Pancreas (tissue), 10 donors: ENCODE measurements around the gene EPHA5. TPM values are rescaled to one million over a fixed set of nuclear protein-coding genes. Genes with fewer than 3 reads are reported as not detected.

ENCODE experiments used
- ATAC-seq, 4 donors: fragments of 200-7000 bp; cut with Tn5 transposase; one replicate each; pipeline versions ENCODE4 v1.8.0 to v1.9.1; 2020; ENCODE audit warnings: mild to moderate bottlenecking in 4 of 4, moderate library complexity in 4 of 4
- DNase-seq, 6 donors: peaks; one replicate each; pipeline ENCODE4 v3.0.0-alpha.2; 2020
- FAIRE-seq: peaks from 2 replicates; lab custom pipeline; 2012; peaks lifted over from hg19 to GRCh38; lab: Jason Lieb, UNC
- H3K27ac ChIP-seq, 4 donors: fragments of 200-600 bp; sonication (generic); 1 replicate in 3 of 4; 2 replicates in 1 of 4; pipeline versions ENCODE4 v1.5.0 to v1.8.0; 2020
- H3K27me3 ChIP-seq, 4 donors: fragments of 200-600 bp; one replicate each; pipeline ENCODE4 v1.8.0; 2021
- H3K36me3 ChIP-seq, 3 donors: fragments of 200-600 bp; sonication (generic) in 1 of 3; one replicate each; pipeline versions ENCODE4 v1.5.0 to v1.8.0; 2020 to 2021
- H3K4me1 ChIP-seq, 3 donors: fragments of 200-600 bp; one replicate each; pipeline ENCODE4 v1.8.0; 2021
- H3K4me3 ChIP-seq, 4 donors: fragments of 200-600 bp; sonication (generic) in 2 of 4; one replicate each; pipeline versions ENCODE4 v1.5.0 to v1.8.0; 2020 to 2021
- H3K9me3 ChIP-seq, 4 donors: fragments of 200-600 bp; one replicate each; pipeline ENCODE4 v1.8.0; 2021
- WGBS, 2 donors: extraction: QIAGEN DNeasy Blood & Tissue Kit; methylation state at CpG; one replicate each; pipeline ENCODE4 v1.1.7; 2013; 5-methylcytosine and 5-hydroxymethylcytosine counted together
- intact Hi-C, 3 donors: fragments of 100-400 bp; cut with DNase I; formaldehyde crosslinking; loops; one replicate each; pipeline versions ENCODE4 v1.11.1 to v1.14.2; 2022
- polyA plus RNA-seq, 2 donors: library from polyadenylated mRNA; stranded (reverse); fragments of 200-250 nt; gene quantifications; one replicate each; pipeline ENCODE4 v1.2.3, GENCODE V29; 2013
- total RNA-seq, 6 donors: library from RNA; stranded (reverse); fragmentation: NEBNext Ultra II Directional in 4 of 6; extraction: Animal tissue kit (Norgen Biotek cat#: 25700) in 4 of 6; gene quantifications; one replicate each; pipeline versions ENCODE4 v1.2.1 to v1.2.4, GENCODE V29; 2021 to 2023
- TF ChIP-seq, protein P1 (sequence below), 4 donors: fragments of 200-600 bp; sonication (generic) in 3 of 4; IDR thresholded peaks; one replicate each; pipeline versions ENCODE4 v1.5.0 to v1.8.0; 2021; ENCODE audit warnings: antibody characterized with exemption in 4 of 4
- donor health status: healthy with polysubstance abuse.
- donor health status: DM: no; HTN: no; CAD: no; lungs with moderate emphysema.
- donor health status: DM: no; HTN: no; CAD: no.
- donor health status: control.
- donor health status: control.
- donor health status: Bipolar disorder and iron deficiency.
- donor health status: DM: yes; HTN: yes; CAD: no.
- donor health status: DM: no; HTN: no; CAD: no.
- donor health status: DM: no; HTN: no; CAD: no.
- donor health status: DM: yes; HTN: yes; CAD: no.

Gene EPHA5
- total and polyA plus RNA-seq, 8 donors: under 0.01 to 0.12 TPM; not detected in 6

DNA sequence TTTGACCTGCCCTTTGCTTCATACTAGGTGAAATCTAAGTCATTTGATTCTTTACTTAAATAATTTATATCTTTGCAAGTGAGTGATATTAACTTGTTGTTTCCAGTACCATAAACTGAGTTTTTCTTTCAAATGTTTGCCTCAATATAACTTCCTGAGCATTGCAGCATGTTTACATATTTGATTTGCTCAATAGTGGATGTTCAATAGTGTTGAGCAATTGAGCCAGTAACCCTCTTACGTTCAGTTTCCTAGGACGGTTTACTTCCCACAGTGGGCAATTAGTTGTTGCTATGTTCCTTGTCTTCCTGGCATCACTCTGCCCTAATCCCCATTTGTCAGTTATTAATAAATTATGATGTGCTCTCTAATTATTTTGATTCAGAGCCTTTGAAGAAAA is 278.5 kb downstream of the EPHA5 start:
- Histone ChIP-seq H3K27me3 (no peaks in the 10 kb centered on the region), H3K27ac (no peak overlapping the region), H3K9me3 (no peaks in the 10 kb centered on the region), H3K36me3 (no peaks in the 10 kb centered on the region), H3K4me3 (no peak overlapping the region), H3K4me1 (peaks cover 0 to 6% (median 0%) of the 10 kb centered on the region in 3 donors)
- FAIRE-seq (no peak), DNase-seq (no peak), ATAC-seq (peak in 1 of 4 donors; percentile 49)
- TF ChIP-seq, protein P1, sequence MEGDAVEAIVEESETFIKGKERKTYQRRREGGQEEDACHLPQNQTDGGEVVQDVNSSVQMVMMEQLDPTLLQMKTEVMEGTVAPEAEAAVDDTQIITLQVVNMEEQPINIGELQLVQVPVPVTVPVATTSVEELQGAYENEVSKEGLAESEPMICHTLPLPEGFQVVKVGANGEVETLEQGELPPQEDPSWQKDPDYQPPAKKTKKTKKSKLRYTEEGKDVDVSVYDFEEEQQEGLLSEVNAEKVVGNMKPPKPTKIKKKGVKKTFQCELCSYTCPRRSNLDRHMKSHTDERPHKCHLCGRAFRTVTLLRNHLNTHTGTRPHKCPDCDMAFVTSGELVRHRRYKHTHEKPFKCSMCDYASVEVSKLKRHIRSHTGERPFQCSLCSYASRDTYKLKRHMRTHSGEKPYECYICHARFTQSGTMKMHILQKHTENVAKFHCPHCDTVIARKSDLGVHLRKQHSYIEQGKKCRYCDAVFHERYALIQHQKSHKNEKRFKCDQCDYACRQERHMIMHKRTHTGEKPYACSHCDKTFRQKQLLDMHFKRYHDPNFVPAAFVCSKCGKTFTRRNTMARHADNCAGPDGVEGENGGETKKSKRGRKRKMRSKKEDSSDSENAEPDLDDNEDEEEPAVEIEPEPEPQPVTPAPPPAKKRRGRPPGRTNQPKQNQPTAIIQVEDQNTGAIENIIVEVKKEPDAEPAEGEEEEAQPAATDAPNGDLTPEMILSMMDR (IDR thresholded peaks at IDR 0.05): no peak
- 0 to 22% methylated on average over 2 of the region's 2 CpGs for WGBS, 2 donors
- intact Hi-C loops: no loop called here

DNA sequence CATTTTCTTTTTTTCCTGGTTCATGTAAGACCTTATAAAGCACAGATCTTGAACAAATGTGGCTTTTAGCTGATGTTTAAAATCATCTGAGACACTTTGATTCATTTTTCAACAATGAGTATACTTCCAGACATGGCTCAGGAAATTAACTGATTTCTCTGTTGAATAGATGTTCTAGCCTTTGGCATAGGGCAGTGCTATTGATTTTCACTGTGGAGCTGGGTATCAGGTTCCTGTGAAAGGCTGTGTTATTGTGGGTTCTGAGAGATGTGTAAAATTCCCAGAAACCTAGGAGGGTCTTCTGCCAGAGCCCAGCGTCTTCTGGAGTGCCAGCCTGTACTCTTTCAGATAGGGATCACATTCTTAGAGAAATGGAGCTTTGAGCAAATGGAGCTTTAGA is 278.9 kb downstream of the EPHA5 start:
- Histone ChIP-seq H3K4me1 (peaks cover 0 to 6% (median 0%) of the 10 kb centered on the region in 3 donors), H3K27me3 (no peaks in the 10 kb centered on the region), H3K36me3 (no peaks in the 10 kb centered on the region), H3K27ac (no peak overlapping the region), H3K4me3 (no peak overlapping the region), H3K9me3 (no peaks in the 10 kb centered on the region)
- DNase-seq (no peak), FAIRE-seq (no peak), ATAC-seq (no peak)
- TF ChIP-seq, protein P1 (IDR thresholded peaks at IDR 0.05): no peak
- intact Hi-C loops: no loop called here
- WGBS, 2 donors: 62 to 82% methylated on average over 1 of the region's 1 CpG

DNA sequence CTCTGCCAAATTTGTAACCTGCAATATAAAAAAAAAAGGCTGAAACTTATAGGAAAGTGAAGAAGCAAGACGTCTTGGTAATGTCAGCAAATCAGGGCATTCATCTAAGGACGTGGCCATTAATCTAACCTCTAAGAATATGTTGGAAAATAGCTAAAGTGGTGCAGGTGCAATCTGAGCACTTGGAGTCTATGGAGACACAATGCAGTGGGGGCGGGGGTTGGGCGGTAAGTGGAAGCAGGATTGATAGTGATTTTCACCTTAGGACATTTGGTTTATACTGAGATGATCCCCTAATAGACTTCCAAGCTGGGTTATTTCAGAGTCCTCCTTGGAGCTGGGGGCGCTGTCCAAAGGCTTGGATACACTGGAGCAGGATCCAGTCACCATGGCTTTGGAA is 283.4 kb downstream of the EPHA5 start:
- ATAC-seq (no peak), DNase-seq (no peak), FAIRE-seq (no peak)
- Histone ChIP-seq H3K4me3 (no peak overlapping the region), H3K9me3 (no peaks in the 10 kb centered on the region), H3K27ac (no peak overlapping the region), H3K4me1 (peaks cover 0 to 4% (median 0%) of the 10 kb centered on the region in 3 donors), H3K27me3 (no peaks in the 10 kb centered on the region), H3K36me3 (no peaks in the 10 kb centered on the region)
- TF ChIP-seq, protein P1 (IDR thresholded peaks at IDR 0.05): no peak
- intact Hi-C loops: no loop called here
- WGBS, 2 donors: 75 to 83% methylated on average over 5 of the region's 5 CpGs

DNA sequence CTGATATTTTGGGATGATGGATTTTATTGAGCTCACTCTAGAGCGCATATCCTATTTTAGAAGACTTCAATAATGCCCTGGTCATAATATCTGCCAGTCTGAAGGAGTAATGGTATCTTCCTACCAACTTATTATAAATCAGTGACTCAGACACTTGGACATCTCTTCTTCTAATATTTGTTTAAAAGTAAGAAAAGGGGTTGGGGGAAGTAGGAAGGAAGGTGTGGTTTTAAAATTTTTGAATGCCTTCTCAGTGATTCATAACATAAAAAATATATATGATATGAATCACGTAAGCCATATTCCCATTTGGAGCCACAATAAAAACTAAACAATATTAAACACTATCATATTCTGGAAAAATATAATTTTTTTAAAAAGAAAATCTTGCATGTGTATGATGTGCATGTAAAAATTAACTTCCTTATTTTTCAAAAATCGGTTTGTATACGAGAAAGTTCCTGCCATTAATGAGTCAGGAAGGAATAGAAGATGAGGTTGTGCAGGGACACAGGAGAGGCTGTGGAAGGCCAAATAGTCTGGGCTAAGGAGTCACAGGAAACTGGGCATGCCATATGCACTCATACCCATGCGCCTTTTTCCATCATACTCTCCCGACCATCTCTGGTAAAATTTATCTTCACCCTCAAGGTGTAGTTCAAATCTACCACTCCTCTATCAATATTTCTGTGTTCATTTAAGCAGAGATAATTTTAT is 286.5 kb downstream of the EPHA5 start:
- H3K27ac ChIP-seq: no peak overlapping the region
- no peaks in the 10 kb centered on the region for H3K36me3 ChIP-seq
- no peaks in the 10 kb centered on the region for H3K27me3 ChIP-seq
- H3K4me1 ChIP-seq: no peaks in the 10 kb centered on the region
- H3K4me3 ChIP-seq: no peak overlapping the region
- H3K9me3 ChIP-seq: no peaks in the 10 kb centered on the region
- ATAC-seq (no peak), FAIRE-seq (no peak), DNase-seq (no peak)
- TF ChIP-seq, protein P1 (IDR thresholded peaks at IDR 0.05): no peak
- WGBS, 2 donors: 88 to 93% methylated on average over 6 of the region's 6 CpGs
- intact Hi-C loops: no loop called here

DNA sequence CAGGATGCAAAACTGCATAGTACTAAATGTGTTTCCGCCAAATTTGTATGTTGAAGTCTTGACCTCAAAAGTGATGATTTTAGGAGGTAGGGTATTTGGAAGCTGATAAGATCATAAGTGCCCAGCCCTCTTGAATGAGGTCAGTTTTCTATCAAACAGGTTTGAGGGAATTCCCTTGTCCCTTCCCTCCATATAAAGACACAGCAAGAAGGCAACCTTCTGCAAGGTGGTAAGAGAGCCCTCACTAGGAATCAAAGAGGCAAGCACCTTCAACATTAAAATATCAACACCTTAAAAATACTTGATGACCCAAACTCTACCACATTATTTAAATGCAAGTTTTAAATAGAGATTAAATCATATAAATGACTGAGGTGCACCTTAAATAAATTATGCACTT is 288.6 kb downstream of the EPHA5 start:
- TF ChIP-seq, protein P1 (IDR thresholded peaks at IDR 0.05): no peak
- no peaks in the 10 kb centered on the region for H3K9me3 ChIP-seq
- no peaks in the 10 kb centered on the region for H3K36me3 ChIP-seq
- H3K27ac ChIP-seq: no peak overlapping the region
- intact Hi-C loops: no loop called here
- H3K27me3 ChIP-seq: no peaks in the 10 kb centered on the region
- FAIRE-seq (no peak), DNase-seq (no peak), ATAC-seq (no peak)
- no peak overlapping the region for H3K4me3 ChIP-seq
- H3K4me1 ChIP-seq: no peaks in the 10 kb centered on the region
- 40 to 41% methylated on average over 1 of the region's 1 CpG for WGBS, 2 donors
